Pons (tissue), 1 donor: ENCODE measurements around the gene ETS1.
A peak's percentile ranks its signal among the peaks of the same experiment; 100 is the strongest.
"Not testable (repeated sequence)": the region's sequence is repeated elsewhere in the genome, so short reads cannot be mapped to it uniquely, and the experiment has no call there.

Source experiments
- DNase-seq: peaks from one replicate; pipeline ENCODE4 v3.0.0-alpha.2; 2016; ENCODE audit warnings: low spot score

Gene ETS1

DNA sequence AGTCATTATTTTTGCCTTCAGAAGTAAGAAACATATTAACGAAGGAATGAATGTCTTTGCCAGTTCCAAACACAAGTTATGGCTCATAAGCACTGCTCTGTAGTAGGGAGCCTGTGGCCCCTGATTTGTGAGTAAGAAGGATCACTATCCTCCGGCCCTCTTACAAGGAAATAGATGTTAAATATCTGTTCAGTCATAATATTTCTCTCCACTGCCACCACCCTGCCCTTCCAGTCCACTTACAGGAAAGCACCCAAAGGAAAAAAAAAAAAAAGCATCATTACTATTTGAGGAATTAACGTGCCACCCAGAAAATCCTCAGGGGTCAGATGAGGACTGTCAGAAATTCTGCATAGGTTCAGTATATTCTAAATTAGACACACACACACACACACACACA is 123.4 kb downstream of the ETS1 start:
- DNase-seq: no peak

DNA sequence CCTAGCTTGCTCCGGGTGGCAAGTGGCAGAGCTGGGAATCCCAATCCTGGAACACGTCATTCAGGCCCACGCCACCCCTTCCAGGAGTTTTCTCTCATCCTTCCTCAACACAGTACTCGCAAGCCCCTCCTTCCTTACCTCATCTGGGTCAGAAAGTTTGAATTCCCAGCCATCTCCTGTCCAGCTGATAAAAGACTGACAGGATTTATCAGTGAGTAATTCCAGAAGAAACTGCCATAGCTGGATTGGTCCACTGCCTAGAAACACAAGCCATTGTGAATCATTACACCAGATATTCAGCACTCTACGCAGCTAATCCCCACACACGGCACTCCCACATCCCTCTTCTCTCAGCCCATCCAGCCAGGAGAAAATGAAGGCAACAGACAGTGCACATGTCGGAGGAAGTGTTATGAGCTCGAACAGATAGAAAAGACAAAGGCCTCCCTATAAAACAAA is 124.0 kb downstream of the ETS1 start:
- DNase-seq: no peak

DNA sequence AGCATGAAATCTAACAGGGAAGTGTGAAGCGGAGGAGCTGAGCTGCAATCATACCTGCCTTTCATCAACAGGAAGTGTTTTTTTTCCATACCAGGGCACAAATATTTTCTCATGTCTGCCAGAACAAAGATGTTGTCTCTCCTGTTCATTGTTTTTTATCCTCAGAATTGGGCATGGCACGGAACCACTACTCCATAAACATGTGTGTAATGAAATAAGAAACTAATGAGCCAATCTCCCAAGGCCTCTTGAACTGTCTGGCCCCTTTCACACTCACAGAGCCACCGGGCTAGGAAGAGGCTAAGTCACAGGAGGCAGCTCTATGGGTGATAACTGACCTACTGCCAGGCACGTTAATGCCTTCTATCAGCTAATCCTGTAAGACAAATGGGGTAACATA is 124.4 kb downstream of the ETS1 start:
- no peak for DNase-seq

DNA sequence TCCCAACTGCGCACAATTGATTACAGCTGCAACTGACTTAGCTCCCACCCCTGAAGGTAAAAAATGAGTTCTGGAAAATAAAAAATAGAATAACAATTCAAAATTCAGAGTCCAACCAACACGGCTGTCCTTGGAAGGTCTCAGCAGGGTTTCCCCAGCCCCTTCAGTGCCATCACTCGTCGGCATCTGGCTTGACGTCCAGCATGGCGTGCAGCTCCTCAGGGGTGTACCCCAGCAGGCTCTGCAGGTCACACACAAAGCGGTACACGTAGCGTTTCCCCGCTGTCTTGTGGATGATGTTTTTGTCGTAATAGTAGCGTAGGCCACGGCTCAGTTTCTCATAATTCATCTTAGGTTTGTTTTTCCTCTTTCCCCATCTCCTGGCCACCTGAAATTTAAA is 125.2 kb downstream of the ETS1 start:
- no peak for DNase-seq

DNA sequence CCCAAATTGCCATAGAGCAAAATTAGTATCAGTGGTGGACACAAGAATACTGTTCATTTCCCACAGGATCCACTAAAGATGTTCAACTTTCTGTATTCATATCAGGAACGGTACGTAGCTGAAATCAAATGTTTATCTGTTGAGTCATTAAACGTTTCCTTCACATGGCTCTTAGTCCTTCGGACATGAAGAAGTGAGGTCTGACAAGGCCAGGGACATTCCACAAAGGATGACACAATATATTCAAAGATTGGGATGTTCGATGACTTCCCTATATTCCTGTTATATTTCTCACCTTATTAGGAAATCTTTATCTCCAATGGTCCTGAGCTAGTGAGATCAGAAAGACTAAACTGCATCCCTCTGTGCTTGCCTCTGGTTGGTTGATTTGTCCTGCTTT is 129.0 kb downstream of the ETS1 start:
- no peak for DNase-seq

DNA sequence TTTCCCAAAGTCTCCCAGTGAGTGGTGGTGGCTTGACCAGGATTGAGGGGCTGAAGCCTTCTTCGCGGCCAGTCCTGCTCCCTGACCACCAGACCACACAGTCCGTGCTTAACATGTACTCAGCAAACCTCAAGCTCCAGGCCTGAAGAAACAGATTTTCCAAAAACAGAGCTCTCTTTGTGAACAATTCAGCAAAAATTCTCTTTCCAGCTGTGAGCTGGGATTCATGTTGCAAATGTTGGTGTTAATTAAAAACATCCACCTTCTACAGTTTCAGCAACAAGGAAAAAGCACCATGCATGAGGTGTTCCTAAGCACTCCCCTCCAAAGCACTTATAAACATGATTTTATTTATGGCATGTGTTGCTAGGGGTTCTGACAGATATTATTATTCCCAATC is 129.5 kb downstream of the ETS1 start:
- no peak for DNase-seq

DNA sequence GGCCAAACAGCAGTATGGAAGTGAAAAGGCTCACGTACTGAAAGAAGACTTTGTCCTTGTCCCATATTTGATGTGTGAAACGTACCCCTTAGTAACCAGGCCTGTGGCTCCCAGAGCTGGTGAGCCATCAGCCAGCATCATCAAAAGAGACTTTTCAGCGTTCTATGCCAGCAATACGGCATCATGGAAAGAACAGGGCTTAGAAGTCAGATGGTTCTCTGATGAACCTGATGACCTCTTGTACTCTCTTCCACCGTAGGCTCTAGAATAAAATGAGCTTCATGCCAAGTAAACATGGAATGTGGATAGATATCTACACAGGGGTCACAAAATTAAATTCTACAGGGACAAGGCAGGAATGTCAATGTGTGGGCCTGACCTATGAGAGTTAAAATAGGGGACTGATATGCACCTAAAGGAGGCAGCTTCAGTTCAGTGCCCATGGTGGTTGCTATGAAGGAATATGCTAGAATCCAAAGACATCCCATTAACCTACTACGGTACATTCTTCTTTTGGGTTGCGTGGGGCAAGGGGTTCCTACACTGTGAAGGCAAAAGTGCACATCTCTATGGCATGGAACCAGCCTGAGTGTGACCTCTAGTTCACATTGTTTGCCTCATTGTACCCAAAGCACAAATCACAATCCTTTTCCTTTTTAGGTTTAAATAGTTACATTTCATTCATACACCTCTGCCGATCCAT is 130.6 kb downstream of the ETS1 start:
- DNase-seq: no peak

DNA sequence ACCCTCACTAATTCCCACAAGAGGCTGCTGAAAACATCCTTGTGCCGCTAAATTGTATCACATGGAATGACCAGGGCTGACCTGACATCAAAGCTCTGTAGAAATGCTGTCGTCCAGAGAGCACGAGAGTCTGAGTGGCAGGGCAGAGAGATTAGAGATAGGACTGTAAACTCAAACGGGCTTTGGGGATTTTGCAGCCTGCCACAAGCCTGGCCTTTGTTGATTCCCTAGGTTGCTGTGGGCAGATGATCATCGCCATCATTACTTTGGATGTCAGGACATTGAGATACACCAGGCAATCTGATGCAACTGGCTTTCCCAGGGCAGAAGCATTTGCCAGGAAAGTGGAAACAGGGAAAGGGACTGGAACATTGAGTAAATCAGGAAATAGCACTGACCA is 131.6 kb downstream of the ETS1 start:
- no peak for DNase-seq

DNA sequence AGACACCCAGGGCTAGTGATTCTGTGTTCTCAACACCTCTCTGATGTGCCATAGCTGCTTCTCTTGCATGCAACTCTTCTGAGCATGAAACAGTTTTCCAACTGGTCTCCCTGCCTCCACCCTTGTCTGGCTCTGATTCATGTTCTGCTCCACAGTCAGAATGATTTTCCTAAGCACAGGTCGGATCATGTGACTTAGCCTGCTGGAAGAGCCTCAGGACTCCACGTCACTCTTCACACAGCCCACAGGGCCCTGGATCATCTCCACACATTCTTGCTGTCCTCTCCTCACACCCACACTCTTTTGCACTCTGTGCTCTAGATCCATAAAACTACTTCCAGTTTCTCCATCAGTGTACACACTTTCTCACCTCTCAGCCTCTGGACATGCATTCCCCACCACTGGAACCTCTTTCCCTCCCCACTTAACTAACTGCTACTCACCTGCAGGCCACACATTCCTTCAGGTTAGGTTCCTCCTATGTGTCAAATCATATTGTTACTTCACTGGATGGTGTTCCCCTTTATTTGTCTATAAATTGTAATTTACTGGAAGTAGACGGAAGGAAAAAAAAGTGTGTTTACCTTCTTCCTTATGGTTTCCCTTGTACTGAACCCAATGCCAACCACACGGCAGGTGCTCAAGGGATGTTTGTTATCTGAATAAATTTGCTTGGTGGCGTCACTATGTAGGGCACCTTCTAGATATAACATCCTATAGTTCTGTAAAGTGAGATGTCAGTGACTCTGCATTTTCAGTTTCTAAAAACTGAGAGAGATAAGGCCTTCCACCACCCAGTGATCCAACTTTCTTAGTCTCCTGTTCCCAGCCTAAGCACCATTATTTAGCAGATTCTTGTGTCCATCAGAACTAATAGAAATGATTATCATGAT is 133.7 kb downstream of the ETS1 start:
- no peak for DNase-seq

DNA sequence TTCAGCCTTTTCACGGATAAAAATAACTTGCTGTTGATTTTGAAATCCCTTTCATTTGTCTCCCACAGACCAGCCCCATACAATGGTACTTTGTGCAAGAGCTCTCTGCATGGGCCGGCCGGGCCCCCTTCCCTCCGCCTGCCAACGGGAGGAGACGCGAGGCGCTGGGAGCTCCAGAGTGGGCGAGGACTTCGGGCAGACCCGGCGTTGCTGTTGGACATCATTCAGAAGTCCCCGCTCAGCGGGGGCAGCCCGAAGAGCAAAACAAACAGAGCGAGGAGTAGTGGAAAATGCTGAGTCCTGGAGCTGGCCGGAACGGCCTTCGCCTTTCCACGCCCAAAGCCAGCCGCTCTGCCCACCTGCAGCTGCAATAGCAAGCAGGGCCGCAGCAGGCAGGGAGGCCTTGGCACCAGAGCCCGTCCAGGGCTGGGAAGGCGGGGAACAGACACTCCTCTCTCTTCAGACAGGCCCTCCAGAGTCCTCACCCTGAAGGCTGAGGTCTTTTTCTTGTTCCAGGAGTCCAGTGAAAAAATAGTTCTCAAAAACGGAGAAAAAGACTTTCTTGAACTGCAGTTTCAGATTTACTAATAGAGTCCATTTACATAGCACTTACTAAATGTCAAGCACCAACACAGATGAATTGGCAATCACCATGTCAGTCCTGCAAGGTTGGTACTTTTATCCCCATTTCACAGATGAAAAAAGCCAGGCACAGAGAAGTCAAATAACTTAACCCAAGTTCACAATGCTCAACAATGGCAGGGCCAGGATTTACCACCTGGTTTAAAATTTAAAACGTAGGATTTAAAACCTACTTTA is 135.5 kb downstream of the ETS1 start:
- peak; percentile 83 for DNase-seq

DNA sequence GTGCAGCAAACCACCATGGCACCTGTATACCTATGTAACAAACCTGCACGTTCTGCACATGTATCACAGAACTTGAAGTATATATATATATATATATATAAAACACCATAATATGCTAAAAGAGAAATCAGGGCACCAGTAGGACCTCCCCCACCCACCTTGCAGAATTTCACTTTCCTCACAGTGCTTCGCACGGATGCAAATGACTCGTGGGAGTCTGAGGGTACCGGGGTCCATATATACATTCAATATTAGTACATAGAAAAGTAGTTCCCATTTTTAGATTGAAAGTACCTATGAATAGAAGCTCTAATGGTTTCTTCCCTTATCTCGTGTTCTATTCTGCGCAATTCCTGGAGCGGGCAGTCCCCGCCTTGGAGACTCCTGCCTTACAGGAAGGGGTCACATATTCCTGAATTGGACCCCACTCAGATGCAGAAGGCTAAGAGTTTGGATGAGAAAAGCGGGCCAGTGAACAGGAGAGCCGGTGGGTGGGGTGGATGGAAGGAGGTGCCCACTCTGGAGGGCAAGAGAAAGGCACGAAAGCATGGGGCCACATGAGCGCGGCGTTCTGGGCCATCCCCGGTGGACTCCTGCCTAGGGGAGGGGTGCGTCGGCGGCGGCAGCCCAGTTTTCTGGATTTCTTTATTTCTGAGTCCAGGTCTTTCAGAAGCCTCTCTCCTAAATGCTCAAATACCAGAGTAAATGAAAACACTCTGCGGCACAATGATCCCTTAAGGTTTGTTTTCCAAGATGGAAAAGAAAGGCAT is 136.3 kb downstream of the ETS1 start:
- no peak for DNase-seq

DNA sequence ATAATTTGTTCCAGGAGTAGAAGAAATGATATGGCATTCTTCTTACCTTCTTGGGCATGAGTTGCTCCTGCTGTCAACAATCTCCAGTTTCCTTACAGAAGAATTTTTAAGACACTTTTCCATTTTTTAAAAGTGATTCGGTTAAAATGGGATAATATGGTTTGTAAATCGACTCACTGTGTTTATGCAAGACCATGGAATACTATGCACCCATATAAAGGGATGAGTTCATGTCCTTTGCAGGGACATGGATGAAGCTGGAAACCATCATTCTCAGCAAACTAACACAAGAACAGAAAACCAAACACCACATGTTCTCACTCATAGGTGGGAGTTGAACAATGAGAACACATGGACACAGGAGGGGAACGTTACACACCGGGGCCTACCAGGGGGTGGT is 136.9 kb downstream of the ETS1 start:
- DNase-seq: not testable (repeated sequence)

DNA sequence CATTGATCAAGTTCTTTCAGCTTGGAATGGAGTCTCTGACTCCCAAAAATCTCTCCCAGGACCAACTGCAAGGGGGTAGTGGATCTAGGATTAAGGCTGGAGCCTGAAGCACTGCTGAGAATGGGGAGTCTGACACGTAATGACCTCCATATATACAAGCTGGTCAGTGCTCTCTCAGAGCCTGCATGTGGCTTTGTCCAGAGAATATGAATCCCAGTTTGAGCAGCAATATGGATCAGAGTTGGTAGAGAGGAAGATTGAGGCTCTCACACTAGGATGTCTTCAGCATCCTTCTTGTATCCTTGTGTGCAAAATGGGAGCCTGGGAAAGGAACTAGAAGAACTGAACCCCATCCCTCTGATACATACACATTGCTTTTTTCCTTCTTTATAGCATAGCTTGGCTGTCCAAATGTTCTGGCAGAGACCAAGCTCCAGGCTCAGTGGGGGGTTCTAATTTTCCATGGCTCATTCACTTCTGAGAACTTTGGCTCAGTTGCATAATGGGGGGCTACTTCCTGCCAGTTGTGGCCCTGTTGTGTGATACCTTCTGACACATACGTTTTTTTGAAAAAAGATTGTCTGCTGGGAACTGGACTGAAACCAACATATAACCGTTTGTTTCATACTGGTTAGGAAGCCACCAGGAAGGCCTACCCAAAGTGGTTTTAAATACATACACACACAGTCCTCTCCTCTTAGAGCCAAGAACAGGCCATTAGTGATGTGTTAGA is 138.2 kb downstream of the ETS1 start:
- DNase-seq: no peak

DNA sequence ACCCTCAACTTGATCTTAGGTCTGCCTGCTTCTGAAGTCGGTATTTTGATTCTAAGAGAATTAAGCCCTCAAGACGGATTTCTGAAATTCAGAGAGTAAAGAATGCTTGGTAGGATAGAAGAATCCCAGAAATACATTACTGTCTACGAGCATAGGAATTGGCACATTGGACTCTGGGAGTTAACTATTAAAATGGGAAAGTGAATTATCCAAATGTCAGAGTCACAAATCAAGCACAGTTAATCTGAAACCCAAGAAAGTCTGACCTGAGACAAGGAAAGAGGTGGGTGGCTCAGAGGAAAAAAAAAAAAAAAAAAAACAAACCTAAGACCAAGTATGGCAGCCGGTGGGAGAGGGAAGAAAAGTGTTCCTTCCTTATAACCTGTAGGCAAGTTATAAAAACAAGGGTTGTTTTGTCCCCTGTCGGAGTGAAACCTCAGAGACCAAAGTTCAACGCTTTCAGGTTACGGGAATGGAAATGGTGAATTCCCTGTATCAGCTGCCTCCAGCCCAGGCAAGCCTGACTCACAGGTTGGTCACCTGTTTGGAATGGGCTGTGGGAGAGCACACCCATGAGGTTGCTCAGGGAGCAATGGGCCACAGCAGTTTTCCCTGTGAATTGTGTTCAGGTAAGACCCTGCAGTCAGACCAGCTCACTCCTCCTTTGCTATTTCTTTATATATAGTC is 139.0 kb downstream of the ETS1 start:
- no peak for DNase-seq

DNA sequence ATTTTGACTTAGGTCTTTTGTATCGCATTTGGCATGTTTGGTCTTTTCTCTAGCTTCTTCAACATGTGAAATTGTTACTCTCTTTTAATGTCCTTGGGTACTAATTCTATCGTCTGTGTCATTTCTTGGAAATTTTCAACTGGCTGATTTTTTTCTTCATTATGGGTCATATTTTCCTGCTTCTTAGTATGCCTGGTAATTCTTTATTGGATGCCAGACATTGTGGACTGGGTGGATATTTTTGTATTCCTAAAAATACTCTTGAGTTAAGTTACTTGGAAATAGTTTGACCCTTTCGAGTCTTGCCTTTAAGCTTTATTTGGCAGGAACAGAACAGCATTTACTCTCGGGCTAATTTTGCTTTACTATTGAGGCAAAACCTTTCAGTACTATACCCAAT is 140.1 kb downstream of the ETS1 start:
- DNase-seq: no peak

DNA sequence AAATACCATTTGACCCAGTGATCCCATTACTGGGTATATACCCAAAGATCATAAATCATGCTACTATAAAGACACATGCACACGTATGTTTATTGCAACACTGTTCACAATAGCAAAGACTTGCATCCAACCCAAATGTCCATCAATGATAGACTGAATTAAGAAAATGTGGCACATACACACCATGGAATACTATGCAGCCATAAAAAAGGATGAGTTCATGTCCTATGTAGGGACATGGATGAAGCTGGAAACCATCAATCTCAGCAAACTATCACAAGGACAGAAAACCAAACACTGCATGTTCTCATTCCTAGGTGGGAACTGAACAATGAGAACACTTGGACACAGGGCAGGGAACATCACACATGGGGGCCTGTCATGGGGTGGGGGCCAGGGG is 141.4 kb downstream of the ETS1 start:
- DNase-seq: not testable (repeated sequence)

DNA sequence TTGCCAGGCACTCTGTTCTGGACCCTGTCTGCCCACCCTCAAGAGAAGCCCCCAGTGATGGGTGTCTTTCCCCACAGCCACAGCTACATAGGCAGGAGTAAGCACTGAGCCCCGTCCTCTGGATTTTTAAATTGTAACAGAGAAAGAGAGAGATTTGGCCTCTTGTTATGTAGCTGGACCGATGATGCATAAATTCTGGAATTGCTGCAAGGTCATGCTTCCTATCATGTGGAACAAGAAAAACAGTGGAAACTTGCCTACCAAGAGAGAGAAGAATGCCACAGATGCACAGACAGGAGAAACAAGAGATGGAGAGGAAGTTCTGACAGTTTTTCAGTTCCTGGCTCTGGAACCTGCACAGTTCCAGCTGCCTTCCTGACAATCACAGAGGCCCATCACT is 150.2 kb downstream of the ETS1 start:
- DNase-seq: no peak

DNA sequence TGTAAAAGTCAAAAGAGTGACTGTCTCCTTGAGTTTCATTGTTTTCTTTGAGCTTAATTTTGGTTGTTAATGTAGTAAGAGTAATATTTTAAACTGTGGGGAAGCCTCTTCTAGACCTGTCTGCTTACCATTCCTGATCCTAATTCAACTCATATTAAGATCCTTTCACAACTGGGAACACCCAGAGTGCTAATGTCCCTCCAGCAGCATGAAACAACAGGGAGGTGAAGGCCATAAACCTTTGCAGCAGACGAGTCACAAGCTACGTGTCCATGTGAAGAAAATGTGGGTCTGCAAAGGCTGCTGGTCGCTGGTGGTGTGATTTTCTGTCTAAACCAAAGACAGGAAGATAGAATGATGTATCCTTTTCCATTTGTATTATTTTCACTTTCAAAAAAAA is 152.5 kb downstream of the ETS1 start:
- no peak for DNase-seq

DNA sequence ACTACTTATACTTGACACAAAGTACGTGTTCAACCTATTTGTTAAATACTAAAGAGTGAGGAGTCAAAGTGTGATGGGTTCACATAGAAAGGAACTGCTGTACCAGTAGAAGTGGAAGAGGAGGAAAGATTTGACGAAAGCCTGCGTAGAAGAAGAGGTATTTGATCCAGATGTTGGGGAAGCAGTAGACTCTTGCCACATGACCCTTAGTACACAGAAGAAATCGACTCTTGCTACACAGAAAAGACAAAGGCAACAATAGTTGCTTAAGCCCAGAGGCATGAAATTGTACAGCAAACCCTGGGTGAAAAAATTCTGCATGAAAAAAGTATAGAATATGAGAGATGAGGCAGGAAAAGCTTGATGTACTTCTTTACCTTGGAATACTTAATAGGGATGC is 152.9 kb downstream of the ETS1 start:
- DNase-seq: no peak

DNA sequence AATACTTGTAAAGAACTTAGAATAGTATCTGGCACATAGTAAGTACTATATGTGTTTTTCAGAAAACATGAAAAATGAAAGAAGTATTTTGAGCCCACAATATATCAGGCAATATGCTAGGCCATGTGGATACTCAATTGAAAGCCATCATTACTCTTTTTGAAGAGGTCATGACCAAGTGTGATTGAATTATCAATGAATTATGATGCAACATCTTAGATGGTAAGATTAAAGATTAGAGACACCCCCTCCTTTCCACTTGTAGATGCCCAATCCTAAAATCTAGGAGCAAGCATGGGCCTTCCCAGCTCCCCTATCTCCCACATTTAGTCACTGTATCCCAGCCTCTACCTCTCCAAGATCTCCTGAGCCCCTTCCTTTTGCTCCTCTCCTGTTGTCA is 154.4 kb downstream of the ETS1 start:
- no peak for DNase-seq

DNA sequence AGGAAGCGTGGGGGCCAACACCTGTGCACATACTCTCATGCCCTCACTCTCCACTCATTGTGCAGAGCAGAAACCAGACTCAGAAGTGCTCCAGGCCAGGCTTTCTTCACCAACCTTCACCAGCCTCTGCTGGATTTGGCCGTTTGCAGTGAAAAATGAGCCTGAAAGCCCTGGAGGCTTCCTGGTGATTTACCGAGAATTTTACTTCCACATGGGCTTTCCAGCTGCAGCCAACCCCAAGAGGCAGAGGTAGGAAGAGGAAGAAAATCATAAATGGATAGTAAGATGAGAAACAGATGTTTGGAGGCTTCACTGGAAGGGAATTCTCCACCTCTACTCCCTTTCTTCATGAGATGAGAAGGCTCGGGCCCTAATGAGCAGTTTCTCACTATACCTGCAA is 155.4 kb downstream of the ETS1 start:
- DNase-seq: no peak
